GM23248 (cell line): Measurements from ENCODE around the gene SMIM24.
"Not testable (repeated sequence)": the region's sequence is repeated elsewhere in the genome, so short reads cannot be mapped to it uniquely, and the experiment has no call there.

Experiments used
- EZH2 ChIP-seq: fragments of 200-600 bp; sonication (generic); IDR thresholded peaks from 2 replicates; pipeline ENCODE4 v1.6.1; 2018; ENCODE audit warnings: antibody characterized with exemption, mild to moderate bottlenecking; ENCODE audit not compliant: insufficient read depth, poor library complexity, severe bottlenecking
- EZH2phosphoT487 ChIP-seq: fragments of 200-600 bp; sonication (generic); IDR thresholded peaks from 2 replicates; pipeline ENCODE4 v1.6.1; 2018; ENCODE audit warnings: antibody characterized with exemption, moderate library complexity, mild to moderate bottlenecking, low read depth; ENCODE audit not compliant: insufficient read depth

GRCh38 chr19:3508121-3508661 lies 27.9 kb upstream of the SMIM24 start:
- not testable (repeated sequence) for TF ChIP-seq EZH2, EZH2phosphoT487
